Putamen (tissue), 1 donor: ENCODE data around the gene NUBP1.
"Not testable (repeated sequence)": the region's sequence is repeated elsewhere in the genome, so short reads cannot be mapped to it uniquely, and the experiment has no call there.

ENCODE experiments used
- DNase-seq: peaks from one replicate; pipeline ENCODE4 v3.0.0-alpha.2; 2016; ENCODE audit warnings: low spot score

The NUBP1 gene

DNA sequence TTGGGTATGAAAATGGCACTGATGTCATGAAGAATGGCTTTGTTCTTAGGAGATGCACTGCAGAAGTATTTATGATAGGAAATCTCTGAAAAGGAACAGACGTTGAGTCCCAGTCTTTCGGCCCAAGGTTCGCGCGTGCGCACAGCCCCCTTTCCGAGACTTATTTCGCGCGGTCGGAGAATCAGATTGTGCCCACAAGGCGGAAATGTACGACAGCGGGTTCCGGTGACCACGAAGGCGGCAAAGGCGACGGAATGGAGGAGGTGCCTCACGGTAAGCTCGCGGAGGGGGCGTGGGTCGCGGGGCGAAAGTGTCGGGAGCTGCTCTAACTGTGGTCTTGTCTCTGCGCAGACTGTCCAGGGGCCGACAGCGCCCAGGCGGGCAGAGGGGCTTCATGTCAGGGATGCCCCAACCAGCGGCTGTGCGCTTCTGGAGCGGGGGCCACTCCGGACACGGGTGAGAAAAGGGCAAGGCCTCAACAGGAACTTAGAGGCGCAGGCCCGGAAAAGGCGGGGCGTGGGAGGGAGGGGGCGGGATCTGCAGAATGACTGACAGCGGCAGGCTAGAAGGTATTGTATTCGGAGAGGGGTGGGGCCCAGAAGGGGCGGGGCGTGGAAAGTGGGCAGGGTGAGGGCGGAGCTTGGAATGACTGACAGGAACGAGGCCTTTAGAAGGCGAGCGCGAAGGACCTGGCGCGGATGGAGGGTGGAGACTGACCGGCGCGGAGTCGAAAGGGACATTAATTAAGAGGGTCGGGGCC lies at the start of gene NUBP1:
NUBP1 (plus strand) TSS at position 233 of the 760 bp plus-strand sequence; CDS start at position 255, 22 bp downstream.
- peak; percentile 99 for DNase-seq

DNA sequence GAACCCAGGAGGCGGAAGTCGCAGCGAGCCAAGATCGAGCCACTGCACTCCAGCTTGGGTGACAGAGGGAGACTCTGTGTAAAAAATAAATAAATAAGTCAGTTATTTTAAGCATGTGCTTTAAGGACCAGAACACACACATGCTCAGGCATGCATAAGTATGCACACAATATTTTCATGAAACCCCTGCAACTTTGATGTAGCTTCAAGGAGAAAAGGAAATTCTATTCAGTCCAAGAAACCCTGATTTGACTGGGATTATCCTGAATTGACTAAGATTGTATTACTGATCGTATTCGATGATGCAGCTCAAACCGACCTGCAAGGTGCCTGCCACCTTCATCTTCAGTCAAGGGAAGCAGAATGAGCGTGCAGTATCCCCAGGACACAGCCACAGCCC lies 49.8 kb upstream of the NUBP1 start:
- no peak for DNase-seq

DNA sequence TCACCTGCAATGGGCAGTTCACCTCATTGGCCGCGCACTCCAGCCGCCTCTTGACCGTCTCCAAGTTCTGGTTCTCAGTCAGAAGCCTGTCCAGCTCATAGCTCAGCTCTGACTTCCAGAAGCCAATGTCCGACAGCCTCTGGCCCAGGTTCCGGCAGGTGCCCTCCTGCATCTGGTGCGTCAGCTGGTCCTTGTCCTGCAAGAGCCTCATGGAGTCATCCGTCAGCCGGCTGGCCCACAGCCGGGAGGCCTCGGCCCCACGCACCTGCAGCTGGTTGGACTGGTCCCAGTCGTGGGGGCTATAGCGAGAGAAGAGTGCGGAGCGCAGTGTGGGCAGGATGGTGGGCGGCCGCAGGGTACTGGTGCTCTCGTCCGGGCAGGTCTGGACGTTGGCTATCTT lies 49.3 kb upstream of the NUBP1 start:
- no peak for DNase-seq

DNA sequence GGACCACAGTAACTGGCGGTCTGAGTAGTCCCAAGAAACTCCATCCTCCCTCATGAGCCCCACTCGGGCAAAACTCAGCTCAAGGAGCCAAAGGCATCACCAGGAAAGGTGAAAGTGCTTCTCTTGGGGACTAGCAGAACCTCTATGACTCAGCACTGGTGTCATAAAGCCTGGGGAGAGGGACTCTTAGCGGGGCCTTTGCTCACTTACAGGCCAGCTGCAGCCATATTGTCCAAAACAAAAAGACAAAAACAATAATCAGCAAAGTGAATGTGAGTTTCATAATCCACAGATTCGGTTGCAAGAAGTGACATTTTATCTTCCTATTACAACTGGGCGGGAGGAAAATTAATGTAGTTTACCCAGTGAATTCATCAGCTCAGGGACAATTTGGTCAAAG lies 48.8 kb upstream of the NUBP1 start, which contains the start of gene TEKT5:
TEKT5 (minus strand) TSS at position 101 of the 400 bp plus-strand sequence; CDS start at position 44, 57 bp downstream.
- no peak for DNase-seq

DNA sequence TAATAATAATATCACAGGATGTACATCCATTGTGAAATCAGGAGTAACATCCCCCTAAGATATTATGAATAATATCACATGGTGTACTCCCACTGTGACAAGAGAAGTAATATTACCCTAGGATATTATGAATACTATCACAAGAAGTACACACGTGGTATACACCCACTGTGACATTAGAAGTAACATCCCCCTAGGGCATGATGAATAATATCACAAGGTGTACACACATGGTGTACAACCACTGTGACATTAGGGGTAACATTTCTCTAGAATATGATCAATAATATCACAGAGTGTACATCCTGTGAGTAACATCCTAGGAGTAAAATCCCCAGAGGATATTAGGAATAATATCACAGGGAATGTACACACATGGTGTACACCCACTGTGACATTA lies 43.9 kb upstream of the NUBP1 start:
- DNase-seq, result no peak

DNA sequence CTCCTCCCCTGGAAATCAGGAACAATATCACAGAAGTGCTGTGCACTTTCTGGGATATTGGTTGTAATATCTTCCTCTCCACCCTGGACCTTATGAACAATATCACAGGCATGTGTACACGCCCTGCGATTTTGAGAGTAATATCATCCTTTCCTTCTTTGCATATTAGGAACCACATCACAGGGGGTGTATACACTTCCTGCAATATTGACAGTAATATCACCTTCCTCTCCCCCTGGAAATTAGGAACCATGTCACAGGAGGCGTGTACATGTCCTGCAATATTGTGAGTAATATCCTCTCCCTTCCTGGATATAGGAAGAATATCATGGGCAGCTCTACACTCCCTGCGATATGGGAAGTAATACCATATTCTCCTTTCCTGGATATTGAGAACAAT lies 34.7 kb upstream of the NUBP1 start:
- no peak for DNase-seq

DNA sequence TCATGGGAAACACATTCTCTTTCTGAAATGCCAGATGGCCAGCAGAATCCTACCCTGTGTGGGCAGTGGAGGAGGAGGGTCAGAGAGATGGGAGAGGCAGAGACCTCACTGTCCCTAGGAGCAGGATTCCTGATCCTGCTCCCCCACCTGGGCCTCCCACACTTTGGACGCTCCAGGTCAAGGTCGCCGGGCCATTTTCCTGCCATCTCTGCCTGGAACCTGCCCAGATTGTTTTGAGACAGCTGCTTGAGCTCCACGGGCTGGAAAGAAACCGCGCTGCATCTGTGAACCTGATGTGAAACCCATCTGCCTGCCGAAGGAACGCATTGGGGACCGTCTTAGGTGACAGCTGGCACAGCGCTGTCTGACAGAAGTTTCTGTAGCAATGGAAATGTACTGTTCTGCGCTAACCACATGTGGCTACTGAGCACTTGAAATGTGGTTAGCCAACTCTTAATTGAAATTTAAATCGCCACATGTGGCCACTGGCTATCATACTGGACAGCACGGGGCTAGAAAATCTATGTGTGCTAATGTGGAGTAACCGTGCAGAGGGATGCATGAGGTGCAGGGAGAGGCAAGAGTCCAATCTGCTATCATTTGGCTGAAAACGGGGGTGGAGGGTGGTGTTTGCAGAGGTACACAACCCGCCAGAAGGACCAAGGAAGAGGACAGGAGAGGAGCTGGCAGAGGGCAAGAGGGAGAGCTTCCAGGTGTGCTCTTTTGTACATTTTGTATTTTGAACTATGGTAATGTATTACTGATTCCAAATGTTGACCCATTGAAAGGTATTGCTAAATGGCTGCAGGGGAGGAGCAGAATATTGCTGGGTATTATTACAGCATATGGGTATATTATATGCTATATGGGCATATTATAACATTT lies 15.4 kb upstream of the NUBP1 start:
- DNase-seq, result no peak

DNA sequence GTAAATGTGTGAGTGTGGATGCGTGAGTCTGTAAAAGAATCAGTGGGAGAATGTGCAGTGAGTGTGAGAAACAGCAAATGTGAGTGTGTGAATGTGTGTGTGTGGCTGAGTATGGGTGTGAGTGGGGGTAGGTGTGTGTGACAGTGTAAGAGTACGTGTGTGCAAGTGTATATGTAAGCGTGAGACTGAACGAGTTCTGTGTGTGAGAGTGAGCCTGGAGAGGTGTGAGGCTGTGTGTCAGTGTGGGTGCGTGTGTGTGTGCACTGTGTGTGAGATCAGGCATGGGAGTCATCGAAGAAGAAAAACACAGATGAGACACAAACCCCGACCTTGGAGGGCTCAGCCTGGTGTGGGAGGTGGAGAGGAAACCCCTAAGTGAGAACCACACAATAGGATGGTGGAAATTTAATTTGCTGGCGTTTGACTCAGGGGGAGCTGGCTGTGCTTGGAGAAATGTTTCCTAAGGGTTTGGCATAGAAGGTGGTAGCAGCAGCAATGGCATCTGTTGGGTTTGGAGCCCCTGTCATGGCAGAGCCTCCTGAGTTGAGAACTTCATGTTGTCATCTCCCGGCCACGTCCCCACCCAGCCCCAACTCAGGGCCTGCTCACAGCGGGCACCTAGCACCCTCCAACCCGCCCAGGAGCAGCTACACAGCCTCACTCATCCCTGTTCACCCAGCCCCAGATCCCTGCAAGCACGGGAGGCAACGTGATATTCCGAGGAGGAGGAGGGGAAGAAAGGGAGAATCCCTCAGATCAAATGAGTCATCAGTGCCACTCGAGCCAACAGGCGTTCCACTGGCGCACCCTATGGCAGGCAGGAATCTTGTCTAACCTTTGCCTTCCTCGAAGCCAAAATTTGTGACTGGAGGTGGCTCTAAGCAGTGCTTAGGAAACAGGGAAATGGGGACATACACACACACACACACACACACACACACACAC lies 14.3 kb upstream of the NUBP1 start:
- peak; percentile 74 for DNase-seq

DNA sequence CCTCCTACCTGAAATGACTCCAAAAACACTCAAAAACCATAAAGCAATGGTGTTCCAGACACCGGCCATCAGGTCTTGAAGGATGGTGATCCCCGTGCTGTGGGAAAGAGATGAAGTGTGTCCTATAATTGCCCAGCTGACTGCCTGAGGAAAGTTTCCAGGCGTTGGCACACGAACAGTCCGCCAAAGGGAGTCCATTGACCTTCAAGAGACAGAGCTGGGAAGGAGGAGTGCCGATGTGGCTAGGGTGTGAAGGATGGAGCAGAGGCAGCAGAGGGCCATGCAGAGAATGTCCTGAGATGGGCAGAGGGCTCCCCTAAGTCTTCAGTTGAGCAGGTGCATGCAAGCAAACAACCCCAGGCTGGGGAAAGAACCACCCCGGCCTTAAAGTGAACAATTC lies 11.9 kb upstream of the NUBP1 start:
- DNase-seq, result no peak

DNA sequence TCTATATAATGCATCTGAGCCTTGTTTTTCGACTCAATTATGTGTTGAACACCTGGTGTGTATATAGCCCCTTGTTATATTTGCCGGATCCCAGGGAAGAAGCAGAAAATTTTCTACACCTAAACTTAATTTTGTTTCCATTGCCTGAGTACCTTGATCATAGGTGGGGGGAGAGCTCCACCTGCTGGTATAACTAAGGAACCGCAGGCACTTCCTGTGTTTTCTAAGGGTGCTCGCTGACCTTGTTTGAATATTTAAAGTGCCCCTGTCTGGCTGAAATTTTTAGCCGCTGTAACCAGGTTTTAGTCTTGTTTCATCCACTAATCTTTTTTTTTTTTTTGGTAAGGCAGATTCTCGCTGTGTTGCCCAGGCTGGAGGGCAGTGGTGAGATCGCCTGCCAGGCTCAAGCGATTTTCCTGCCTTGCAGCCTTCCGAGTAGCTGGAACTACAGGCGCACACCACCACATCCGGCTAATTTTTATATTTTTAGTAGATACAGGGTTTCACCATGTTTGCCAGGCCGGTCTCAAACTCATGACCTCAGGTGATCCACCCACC lies 6.5 kb upstream of the NUBP1 start:
- peak; percentile 63 for DNase-seq

DNA sequence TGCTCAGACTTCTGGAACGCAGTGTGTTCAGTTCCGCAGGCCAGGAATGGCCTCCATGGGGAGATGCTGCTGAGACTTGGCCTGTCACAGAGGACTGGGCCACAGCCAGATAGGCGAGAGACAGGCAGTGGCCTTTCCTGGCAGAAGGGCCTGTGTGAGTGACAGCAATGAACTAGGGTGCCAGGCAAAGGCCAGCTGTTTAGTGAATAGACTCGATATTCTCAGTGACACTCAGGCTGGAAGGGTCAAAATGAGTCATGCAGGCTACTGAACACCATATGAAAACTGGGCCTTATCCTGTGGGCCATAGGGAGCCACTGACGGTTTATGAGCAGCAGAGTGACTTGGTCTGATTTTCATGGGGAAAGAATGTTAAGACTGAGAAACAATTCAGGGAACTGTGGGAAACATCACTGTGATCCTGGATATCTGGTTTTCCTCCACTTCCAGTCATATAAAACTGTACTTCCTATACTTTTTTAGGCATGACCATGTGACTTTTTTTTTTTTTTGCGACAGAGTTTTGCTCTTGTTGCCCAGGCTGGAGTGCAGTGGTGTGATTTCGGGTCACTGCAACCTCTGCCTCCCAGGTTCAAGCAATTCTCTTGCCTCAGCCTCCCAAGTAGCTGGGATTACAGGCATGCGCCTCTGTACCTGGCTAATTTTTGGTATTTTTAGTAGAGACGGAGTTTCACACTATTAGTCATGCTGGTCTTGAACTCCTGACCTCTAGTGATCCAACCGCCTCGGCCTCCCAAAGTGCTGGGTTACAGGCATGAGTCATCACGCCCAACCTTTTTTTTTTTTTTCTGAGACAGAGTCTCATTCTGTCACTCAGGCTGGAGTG lies 5.2 kb upstream of the NUBP1 start:
- DNase-seq, result peak; percentile 78

DNA sequence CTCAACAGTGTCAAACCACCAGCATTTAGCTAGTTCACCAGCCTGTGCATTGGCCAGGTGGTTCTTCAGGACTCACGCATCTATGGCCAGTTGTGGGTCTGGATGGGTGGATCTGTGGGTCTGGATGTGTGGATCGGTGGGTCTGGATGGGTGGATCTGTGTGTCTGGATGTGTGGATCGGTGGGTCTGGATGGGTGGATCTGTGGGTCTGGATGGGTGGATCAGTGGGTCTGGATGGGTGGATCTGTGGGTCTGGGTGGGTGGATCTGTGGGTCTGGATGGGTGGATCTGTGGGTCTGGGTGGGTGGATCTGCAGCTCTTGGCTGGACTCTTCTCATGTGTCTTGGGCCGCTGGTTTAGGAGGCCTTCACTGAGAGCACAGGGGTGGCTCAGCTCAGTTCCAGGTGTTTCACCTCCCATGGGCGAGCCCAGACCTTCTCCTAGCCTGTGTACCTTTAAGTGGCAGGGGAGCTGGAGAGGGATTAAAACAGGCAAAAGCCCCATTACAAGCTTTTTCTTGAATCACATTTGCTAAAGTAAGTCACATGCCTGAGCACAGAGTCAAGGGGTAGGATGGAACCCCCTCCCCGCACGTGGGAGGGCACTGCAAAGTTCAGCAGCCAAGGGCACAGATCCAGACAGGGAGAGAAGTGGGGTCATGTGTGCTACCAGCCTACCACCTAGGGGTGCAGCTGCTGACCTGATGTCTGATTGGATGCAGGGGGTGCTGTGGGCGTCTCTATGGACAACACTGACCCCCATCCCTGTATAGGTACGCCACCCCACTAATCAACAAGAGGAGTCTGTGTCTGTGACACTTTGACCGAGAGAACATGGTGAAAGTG lies 3.4 kb upstream of the NUBP1 start:
- no peak for DNase-seq

DNA sequence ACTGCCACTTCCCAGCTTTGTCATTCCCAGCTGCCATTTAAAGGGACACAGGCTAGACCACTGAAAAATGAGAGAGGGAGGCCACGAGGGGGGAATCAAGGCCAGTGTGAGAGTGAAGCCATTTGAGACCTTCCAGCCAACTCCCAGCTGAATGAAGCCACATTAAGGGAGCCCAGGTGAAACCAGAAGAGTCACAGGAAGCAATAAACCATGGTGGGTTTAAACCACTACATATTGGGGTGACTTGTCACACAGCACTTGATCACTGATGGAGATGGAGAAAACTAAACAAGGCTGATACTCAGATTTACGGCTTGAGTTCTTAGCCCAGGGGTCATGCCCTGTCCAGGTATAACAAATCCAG lies 2.8 kb upstream of the NUBP1 start:
- no peak for DNase-seq

DNA sequence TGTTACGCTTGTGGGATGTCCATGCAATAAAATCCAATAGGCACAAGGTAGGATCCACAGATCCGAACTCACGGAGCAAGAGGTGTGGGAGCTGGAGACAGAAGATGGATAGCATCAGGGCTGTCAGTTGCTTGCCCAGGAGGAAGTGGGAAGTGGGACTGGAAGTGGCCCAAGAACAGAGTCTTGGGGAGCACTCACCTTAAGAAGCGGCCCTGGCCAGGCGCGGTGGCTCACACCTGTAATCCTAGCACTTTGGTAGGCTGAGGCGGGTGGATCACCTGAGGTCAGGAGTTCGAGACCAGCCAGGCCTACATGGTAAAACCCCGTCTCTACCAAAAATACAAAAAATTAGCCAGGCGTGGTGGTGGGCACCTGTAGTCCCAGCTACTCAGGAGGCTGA lies 2.4 kb upstream of the NUBP1 start:
- not testable (repeated sequence) for DNase-seq

DNA sequence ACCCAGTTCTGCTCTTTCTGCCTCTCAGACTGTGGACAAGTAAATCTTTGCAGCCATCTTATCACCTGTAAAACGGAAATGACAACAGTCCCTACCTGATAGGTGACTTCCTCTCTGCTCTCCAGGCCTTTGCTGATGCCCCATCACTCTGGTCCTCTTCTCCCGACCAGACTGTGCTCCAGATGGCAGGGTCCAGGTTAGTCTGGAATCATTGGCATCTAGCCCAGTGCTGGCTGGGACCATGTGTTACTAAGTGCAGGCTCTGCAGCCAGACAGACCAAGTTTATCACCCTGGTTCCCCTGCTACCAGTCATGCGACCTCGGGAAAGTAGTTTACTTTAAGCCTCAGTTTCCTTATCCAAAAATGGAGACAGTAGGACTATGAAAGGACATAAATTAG lies 1.8 kb upstream of the NUBP1 start:
- no peak for DNase-seq

DNA sequence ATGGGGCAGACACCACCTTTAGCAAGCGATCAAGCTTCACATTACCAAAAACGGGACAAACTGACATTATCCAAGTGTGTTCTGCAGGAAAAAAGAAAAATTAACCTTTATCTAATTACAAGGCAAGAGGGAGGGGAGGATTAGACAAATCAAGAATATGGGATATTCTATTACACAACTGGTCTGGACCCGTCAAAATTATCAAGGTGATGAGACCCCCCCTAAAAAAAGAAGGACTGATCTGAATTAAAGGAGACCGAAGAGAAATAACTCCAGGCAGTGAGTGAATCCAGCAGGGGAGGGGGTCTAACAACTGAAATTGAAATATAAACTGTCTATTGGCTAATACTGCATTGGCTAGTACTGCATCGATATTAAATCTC lies 424 bp upstream of the NUBP1 start:
- no peak for DNase-seq

DNA sequence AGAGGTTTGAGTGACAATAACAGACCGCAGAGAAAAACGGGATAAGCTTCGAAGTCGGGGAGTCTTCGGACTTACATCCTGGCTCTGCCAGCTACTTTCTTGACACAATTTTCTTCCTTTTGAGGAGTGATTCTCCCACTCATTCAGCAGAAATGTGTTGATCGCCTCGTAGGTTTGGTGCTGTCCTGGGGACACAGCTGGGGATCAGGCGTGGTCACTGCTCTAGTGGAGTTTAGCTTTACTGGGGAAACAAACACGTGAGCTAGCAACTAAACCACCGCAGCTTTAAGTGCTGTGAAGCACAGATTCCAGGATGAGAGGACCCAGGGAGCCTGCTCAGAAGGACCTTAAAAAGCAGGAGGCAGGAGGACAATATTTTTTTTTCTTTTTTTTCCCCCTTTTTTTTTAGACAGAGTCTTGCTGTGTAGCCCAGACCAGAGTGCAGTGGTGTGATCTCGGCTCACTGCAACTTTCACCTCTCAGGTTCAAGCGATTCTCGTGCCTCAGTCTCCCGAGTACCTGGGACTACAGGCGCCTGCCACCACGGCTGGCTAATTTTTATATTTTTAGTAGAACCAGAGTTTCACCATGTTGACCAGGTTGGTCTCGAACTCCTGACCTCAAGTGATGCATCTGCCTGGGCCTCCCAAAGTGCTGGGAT lies 858 bp downstream of the NUBP1 start:
- no peak for DNase-seq

DNA sequence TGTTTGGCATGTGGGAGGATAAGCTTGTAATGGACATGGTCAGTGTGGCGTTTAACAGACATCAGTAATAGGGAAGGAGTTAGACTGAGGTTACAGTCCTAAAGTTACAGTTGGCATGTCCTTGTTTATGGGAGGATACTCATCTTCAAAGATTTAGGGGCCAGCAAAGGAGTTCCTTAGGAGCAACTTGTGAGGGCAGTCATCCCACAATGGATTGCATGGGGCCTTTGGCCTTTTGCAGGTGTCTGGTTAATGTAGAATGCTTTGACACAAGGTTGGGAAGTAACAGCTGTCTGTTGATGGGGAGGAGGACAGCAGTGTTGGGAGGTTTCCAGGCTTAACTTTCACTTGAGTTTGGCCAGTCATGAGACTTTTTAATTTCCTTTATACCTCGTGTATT lies 2.2 kb downstream of the NUBP1 start:
- DNase-seq, result no peak

DNA sequence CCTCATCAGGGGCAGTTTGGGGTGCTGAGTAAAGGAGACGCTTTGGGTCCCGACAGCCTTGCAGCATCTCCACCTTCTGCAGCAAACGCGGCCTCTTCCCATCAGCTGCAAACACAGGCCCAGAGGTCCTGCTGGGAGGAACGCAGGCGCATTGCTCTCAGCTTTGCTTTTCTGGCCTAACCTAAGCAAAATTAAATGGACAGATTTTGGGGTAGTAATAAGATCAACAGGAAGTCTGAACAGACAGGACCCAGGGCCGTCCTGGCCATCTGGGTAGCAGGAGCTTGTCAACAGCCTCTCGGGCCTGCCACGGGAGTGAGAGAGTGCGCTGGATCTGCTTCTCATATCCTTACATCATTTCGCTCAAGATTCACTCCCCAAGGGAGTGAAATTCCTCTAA lies 7.2 kb downstream of the NUBP1 start:
- no peak for DNase-seq
